Glutamatergic neuron (in vitro differentiated cells): ENCODE measurements around the gene AGPS. TPM values are rescaled to one million over a fixed set of nuclear protein-coding genes. Genes with fewer than 3 reads are reported as not detected.

ENCODE experiments used
- DNase-seq: peaks from one replicate; pipeline ENCODE4 v3.0.0; 2022
- H3K27ac Mint-ChIP-seq: one replicate; pipeline ENCODE4 v1.8.0; 2020; ENCODE audit warnings: mild to moderate bottlenecking, mixed read lengths, inconsistent platforms; ENCODE audit not compliant: unreplicated experiment
- H3K27me3 Mint-ChIP-seq: one replicate; pipeline ENCODE4 v1.8.0; 2020; ENCODE audit warnings: mild to moderate bottlenecking, moderate library complexity, mixed read lengths, inconsistent platforms; ENCODE audit not compliant: unreplicated experiment
- H3K36me3 Mint-ChIP-seq: one replicate; pipeline ENCODE4 v1.8.0; 2020; ENCODE audit warnings: mild to moderate bottlenecking, mixed read lengths, inconsistent platforms; ENCODE audit not compliant: unreplicated experiment
- H3K4me1 Mint-ChIP-seq: one replicate; pipeline ENCODE4 v1.8.0; 2020; ENCODE audit warnings: mild to moderate bottlenecking, low read depth, mixed read lengths, inconsistent platforms; ENCODE audit not compliant: unreplicated experiment
- H3K4me3 Mint-ChIP-seq: one replicate; pipeline ENCODE4 v1.8.0; 2020; ENCODE audit warnings: mild to moderate bottlenecking, mixed read lengths, inconsistent platforms; ENCODE audit not compliant: unreplicated experiment
- H3K9me3 Mint-ChIP-seq: one replicate; pipeline ENCODE4 v1.8.0; 2020; ENCODE audit warnings: mild to moderate bottlenecking, moderate library complexity, mixed read lengths, inconsistent platforms; ENCODE audit not compliant: unreplicated experiment
- total RNA-seq: library from RNA; stranded (reverse); fragmentation: NEBNext Ultra II Directional; extraction: Animal tissue kit (Norgen Biotek cat#: 25700); gene quantifications from one replicate; pipeline ENCODE4 v1.2.1, GENCODE V29; 2021; ENCODE audit not compliant: unreplicated experiment
- TF ChIP-seq, protein P1 (sequence below): fragments of 200-600 bp; sonication (generic); IDR thresholded peaks from one replicate; pipeline ENCODE4 v1.5.0; 2021; ENCODE audit not compliant: partially characterized antibody, unreplicated experiment

Gene AGPS
- total RNA-seq, 1 donor from 2014 or later = 50.8 TPM

DNA sequence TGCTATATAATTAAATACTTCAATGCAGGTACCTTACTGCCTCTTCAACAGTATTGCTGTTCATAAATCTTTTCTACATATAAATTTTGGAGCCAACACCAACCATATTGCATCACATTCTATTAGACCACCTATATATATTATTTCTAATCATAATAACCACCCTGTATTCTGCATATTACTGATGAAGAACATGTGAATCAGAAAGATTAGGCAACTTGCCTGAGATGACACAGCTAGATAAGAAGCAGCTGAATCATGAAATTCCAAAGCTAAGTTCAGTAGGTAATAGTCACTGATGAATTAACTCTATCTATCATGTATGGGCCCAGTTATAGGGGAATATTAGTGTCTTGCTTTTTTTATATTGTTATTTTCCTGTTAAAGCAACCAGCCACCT, 161.8 kb downstream of the AGPS start:
- TF ChIP-seq, protein P1, sequence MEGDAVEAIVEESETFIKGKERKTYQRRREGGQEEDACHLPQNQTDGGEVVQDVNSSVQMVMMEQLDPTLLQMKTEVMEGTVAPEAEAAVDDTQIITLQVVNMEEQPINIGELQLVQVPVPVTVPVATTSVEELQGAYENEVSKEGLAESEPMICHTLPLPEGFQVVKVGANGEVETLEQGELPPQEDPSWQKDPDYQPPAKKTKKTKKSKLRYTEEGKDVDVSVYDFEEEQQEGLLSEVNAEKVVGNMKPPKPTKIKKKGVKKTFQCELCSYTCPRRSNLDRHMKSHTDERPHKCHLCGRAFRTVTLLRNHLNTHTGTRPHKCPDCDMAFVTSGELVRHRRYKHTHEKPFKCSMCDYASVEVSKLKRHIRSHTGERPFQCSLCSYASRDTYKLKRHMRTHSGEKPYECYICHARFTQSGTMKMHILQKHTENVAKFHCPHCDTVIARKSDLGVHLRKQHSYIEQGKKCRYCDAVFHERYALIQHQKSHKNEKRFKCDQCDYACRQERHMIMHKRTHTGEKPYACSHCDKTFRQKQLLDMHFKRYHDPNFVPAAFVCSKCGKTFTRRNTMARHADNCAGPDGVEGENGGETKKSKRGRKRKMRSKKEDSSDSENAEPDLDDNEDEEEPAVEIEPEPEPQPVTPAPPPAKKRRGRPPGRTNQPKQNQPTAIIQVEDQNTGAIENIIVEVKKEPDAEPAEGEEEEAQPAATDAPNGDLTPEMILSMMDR = no peak
- Mint-ChIP-seq H3K4me1 (peaks cover 4% of the 10 kb centered on the region), H3K27me3 (peaks cover 4% of the 10 kb centered on the region), H3K36me3 (peaks cover 11% of the 10 kb centered on the region), H3K27ac (no peak overlapping the region), H3K4me3 (no peak overlapping the region), H3K9me3 (peaks cover 5% of the 10 kb centered on the region)
- no peak for DNase-seq

DNA sequence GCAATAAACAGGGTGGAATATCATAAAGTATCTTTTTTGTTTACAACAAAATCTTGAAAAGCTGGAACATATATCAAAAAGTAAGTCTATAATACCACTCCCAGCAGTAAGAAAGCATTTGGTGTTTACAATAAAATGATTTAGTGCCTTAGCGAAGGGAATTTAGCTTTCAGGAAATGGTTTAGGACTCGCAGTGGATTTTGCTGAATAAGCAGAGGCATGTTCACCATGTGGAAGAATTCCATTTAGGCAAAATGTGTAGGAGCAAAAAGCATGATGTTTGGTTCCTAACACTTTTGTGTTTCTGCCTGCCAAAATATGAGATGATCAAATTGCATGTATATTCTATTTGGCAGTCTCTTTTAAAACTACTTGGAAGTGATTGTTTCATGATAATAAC, 163.6 kb downstream of the AGPS start:
- DNase-seq = no peak
- Mint-ChIP-seq H3K9me3 (peaks cover 5% of the 10 kb centered on the region), H3K27me3 (peaks cover 4% of the 10 kb centered on the region), H3K36me3 (peaks cover 22% of the 10 kb centered on the region), H3K4me3 (no peak overlapping the region), H3K4me1 (peaks cover 5% of the 10 kb centered on the region), H3K27ac (no peak overlapping the region)
- TF ChIP-seq, protein P1 = no peak

DNA sequence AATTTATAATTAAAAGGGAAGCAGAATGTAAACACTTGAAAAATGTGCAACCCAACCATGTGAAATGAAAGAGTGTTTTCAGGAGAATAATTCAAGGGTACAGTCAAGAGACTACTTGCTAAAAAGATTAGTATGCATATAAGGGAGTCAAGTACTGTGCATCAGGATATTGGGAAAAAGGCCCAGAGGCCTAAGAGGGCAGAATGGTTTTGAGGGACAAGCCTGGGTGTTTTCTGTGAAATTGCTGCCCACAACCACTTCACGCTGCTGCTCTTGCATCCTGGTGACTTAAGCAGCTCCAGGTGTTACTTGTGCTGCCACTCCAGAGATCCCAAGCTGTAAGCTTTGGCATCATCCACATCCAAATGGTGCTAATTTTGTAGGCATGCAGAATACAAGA, 165.2 kb downstream of the AGPS start:
- TF ChIP-seq, protein P1 = no peak
- Mint-ChIP-seq H3K27me3 (peaks cover 4% of the 10 kb centered on the region), H3K9me3 (peaks cover 6% of the 10 kb centered on the region), H3K4me1 (peaks cover 5% of the 10 kb centered on the region), H3K4me3 (no peak overlapping the region), H3K36me3 (peaks cover 22% of the 10 kb centered on the region), H3K27ac (no peak overlapping the region)
- no peak for DNase-seq

DNA sequence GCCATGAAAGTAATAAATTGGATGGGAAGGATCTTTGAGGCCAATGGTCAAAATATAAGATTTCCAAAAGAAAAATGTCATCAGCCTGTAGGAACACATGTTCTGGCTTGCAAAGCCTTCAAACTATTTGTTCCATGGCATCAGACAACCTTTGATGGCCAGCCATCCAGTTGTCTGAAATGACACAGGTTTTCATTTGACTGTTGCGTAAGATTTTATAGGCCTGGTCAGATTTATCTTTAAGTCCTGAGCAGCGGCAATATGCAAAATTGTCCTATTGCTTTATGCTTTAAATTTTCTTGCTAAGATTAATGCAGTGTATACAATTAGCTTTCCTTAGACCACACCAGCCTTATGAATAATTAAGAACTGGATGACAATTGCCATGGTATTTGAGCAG, 167.1 kb downstream of the AGPS start:
- TF ChIP-seq, protein P1 = no peak
- H3K36me3 Mint-ChIP-seq = peaks cover 22% of the 10 kb centered on the region
- no peak for DNase-seq
- no peaks in the 10 kb centered on the region for H3K27me3 Mint-ChIP-seq
- peaks cover 5% of the 10 kb centered on the region for H3K4me1 Mint-ChIP-seq
- no peak overlapping the region for H3K4me3 Mint-ChIP-seq
- peaks cover 4% of the 10 kb centered on the region for H3K9me3 Mint-ChIP-seq
- H3K27ac Mint-ChIP-seq = peak overlapping the region; percentile 48

DNA sequence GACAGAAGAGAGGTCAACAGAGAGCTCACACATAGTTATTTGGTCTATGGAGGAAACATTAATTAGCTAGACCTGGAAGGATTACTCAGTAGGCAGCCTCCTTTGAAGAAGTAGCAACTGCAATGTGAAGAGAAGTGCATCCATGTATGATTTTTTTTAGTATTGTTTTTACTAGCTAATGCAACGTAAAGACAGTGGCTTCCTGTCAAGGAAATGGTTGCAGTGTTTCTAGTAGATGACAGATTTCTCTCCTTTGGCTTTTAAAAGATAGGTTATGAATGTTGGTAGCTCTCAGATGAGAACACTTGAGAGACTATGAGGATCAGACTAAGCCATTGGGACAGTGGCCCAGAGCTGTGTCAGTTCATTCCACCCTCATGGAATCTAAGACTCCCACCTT, 175.8 kb downstream of the AGPS start:
- H3K9me3 Mint-ChIP-seq = no peaks in the 10 kb centered on the region
- H3K27me3 Mint-ChIP-seq = no peaks in the 10 kb centered on the region
- H3K36me3 Mint-ChIP-seq = peaks cover 4% of the 10 kb centered on the region
- H3K4me3 Mint-ChIP-seq = no peak overlapping the region
- no peak for DNase-seq
- TF ChIP-seq, protein P1 = no peak
- H3K4me1 Mint-ChIP-seq = peaks cover 14% of the 10 kb centered on the region
- H3K27ac Mint-ChIP-seq = no peak overlapping the region
